Osteoblast (primary cell): ENCODE results near the gene SAMD8. TPM values are rescaled to one million over a fixed set of nuclear protein-coding genes. Genes with fewer than 3 reads are reported as not detected.

Experiments
- DNase-seq: peaks from one replicate; pipeline ENCODE4 v3.0.0; 2011; ENCODE audit warnings: low spot score, mixed read lengths; ENCODE audit not compliant: insufficient read length; ENCODE audit errors: missing footprints
- H2AFZ ChIP-seq: 2 replicates; pipeline ENCODE4 v1.6.0; 2011; ENCODE audit warnings: mild to moderate bottlenecking, low read length
- H3K27ac ChIP-seq: 2 replicates; pipeline ENCODE4 v1.5.1; 2011; ENCODE audit warnings: mild to moderate bottlenecking, low read depth, low read length, moderate library complexity
- H3K27me3 ChIP-seq: 2 replicates; pipeline ENCODE4 v1.6.0; 2012; ENCODE audit warnings: mild to moderate bottlenecking, control low read depth, inconsistent platforms, low read length, moderate library complexity; ENCODE audit not compliant: insufficient read depth
- H3K36me3 ChIP-seq: 2 replicates; pipeline ENCODE4 v1.5.1; 2011; ENCODE audit warnings: mild to moderate bottlenecking, low read length, control low read depth, moderate library complexity; ENCODE audit not compliant: insufficient read depth
- H3K4me1 ChIP-seq: 2 replicates; pipeline ENCODE4 v1.5.1; 2011; ENCODE audit warnings: mild to moderate bottlenecking, low read length, control low read depth, moderate library complexity; ENCODE audit not compliant: insufficient read depth
- H3K4me2 ChIP-seq: 2 replicates; pipeline ENCODE4 v1.6.0; 2011; ENCODE audit warnings: mild to moderate bottlenecking, low read length; ENCODE audit not compliant: insufficient read depth
- H3K4me3 ChIP-seq: fragments of 200-600 bp; sonication (generic); 3 replicates; pipeline ENCODE4 v1.5.1; 2012; ENCODE audit warnings: mild to moderate bottlenecking, low read length, inconsistent platforms; ENCODE audit not compliant: insufficient read depth
- H3K79me2 ChIP-seq: 2 replicates; pipeline ENCODE4 v1.6.0; 2012; ENCODE audit warnings: mild to moderate bottlenecking, low read length, control low read depth, inconsistent platforms; ENCODE audit not compliant: insufficient read depth
- H3K9me3 ChIP-seq: 2 replicates; pipeline ENCODE4 v1.5.1; 2011; ENCODE audit warnings: low read depth, low read length, control low read depth
- H4K20me1 ChIP-seq: 2 replicates; pipeline ENCODE4 v1.6.0; 2012; ENCODE audit warnings: mild to moderate bottlenecking, low read length, control low read depth; ENCODE audit not compliant: insufficient read depth
- total RNA-seq: library from RNA; depleted of rRNA; stranded (reverse); fragments of >200 nt; gene quantifications from 2 replicates; pipeline ENCODE4 v1.2.3, GENCODE V29; 2012
- TF ChIP-seq, protein P1 (sequence below): IDR thresholded peaks from 2 replicates; pipeline ENCODE4 v1.5.1; 2011; ENCODE audit warnings: mild to moderate bottlenecking, low read depth, low read length, moderate library complexity; ENCODE audit errors: extremely low read depth

SAMD8 gene
- total RNA-seq, 1 donor = 31.5 TPM

DNA sequence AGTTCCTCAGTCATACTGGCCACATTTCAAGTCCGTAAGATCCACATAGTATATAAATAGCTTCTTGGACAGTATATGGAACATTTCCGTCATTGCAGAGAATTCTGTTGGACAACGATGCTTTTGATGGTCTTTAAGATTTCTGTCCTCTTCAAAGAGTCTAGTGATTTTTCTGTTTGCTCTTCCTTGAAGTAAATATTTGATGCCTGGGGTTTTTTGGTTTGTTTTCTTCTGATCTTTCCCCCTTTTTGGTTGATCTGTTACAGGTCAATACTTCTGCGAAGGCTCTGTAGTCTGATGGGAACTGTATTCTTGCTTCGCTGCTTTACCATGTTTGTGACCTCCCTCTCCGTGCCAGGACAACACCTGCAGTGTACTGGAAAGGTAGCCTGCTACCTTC is 56.8 kb downstream of the SAMD8 start:
- TF ChIP-seq, protein P1, sequence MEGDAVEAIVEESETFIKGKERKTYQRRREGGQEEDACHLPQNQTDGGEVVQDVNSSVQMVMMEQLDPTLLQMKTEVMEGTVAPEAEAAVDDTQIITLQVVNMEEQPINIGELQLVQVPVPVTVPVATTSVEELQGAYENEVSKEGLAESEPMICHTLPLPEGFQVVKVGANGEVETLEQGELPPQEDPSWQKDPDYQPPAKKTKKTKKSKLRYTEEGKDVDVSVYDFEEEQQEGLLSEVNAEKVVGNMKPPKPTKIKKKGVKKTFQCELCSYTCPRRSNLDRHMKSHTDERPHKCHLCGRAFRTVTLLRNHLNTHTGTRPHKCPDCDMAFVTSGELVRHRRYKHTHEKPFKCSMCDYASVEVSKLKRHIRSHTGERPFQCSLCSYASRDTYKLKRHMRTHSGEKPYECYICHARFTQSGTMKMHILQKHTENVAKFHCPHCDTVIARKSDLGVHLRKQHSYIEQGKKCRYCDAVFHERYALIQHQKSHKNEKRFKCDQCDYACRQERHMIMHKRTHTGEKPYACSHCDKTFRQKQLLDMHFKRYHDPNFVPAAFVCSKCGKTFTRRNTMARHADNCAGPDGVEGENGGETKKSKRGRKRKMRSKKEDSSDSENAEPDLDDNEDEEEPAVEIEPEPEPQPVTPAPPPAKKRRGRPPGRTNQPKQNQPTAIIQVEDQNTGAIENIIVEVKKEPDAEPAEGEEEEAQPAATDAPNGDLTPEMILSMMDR = no peak
- Histone ChIP-seq H2AFZ (no peak overlapping the region), H3K27ac (no peak overlapping the region), H3K4me2 (no peak overlapping the region), H3K4me1 (peaks cover 4% of the 10 kb centered on the region), H3K79me2 (peaks cover 19% of the 10 kb centered on the region), H3K9me3 (no peaks in the 10 kb centered on the region), H3K27me3 (no peaks in the 10 kb centered on the region), H3K36me3 (peaks cover 17% of the 10 kb centered on the region), H4K20me1 (peaks cover 3% of the 10 kb centered on the region), H3K4me3 (no peak overlapping the region)
- no peak for DNase-seq

DNA sequence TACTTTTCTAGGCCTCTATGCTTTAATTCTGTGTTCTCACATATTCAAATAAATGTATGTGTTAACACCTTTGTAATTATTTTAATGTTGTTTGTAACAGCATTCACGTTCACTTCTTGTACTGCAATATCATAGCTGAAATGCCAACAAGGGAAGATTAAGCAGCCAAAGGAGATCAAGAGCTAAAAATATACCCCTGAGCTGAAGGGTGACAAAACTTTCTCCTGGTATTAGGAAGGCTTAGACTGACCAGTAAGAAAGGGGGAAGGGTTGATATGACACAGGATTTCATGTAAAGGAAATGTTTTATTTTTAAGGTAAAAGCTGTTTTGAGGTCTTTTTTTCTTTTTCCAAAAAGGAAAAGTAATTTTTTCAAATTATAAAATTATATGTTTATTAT is 58.8 kb downstream of the SAMD8 start:
- no peaks in the 10 kb centered on the region for H3K9me3 ChIP-seq
- peaks cover 5% of the 10 kb centered on the region for H3K36me3 ChIP-seq
- peaks cover 4% of the 10 kb centered on the region for H3K4me1 ChIP-seq
- no peak overlapping the region for H3K4me3 ChIP-seq
- no peaks in the 10 kb centered on the region for H3K27me3 ChIP-seq
- TF ChIP-seq, protein P1 = no peak
- H3K27ac ChIP-seq = no peak overlapping the region
- DNase-seq = no peak
- H4K20me1 ChIP-seq = peaks cover 3% of the 10 kb centered on the region
- no peak overlapping the region for H3K4me2 ChIP-seq
- no peak overlapping the region for H2AFZ ChIP-seq
- peaks cover 12% of the 10 kb centered on the region for H3K79me2 ChIP-seq

DNA sequence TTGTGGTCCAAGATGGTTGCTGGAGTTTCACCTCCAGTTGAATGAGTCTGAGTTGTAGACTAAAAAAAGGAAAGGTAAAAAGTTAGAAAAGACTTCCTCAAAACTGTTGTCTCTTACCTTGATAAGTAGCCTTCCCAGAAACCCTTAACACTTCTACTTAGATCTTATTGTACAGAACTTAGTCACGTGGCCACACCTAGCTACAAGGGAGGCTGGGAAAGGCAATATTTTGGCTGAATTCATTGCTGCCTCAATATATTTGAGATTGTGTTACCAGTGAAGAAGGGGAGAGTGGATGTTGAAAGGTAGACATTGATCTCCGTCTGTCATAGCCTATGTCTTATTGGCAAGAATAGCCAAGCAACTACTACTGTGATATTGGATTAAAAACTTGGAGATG is 63.6 kb downstream of the SAMD8 start:
- no peak overlapping the region for H3K4me2 ChIP-seq
- DNase-seq = no peak
- peaks cover 4% of the 10 kb centered on the region for H3K4me1 ChIP-seq
- H3K27ac ChIP-seq = no peak overlapping the region
- H3K79me2 ChIP-seq = peaks cover 10% of the 10 kb centered on the region
- H4K20me1 ChIP-seq = peaks cover 3% of the 10 kb centered on the region
- peaks cover 6% of the 10 kb centered on the region for H3K36me3 ChIP-seq
- H3K27me3 ChIP-seq = no peaks in the 10 kb centered on the region
- H3K9me3 ChIP-seq = no peaks in the 10 kb centered on the region
- no peak overlapping the region for H3K4me3 ChIP-seq
- H2AFZ ChIP-seq = no peak overlapping the region
- TF ChIP-seq, protein P1 = no peak

DNA sequence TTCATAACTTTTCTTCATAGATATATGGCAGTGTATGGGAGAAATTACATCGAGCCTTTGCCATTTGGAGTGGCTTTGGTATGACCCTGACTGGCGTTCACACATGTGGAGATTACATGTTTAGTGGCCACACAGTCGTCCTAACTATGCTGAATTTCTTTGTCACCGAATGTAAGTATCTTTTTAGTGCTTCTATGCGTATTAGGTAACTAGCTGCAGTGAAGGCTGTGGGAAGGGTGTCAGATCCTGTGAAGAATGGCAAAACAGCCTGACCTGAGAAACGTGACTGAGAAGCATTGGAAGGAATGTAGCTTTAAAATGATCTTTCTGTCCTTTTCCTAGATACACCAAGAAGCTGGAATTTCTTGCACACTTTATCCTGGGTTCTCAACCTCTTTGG is 64.6 kb downstream of the SAMD8 start:
- Histone ChIP-seq H2AFZ (no peak overlapping the region), H3K4me1 (peaks cover 11% of the 10 kb centered on the region), H3K27me3 (no peaks in the 10 kb centered on the region), H3K36me3 (peaks cover 6% of the 10 kb centered on the region), H3K4me3 (no peak overlapping the region), H3K9me3 (no peaks in the 10 kb centered on the region), H3K79me2 (peaks cover 10% of the 10 kb centered on the region), H3K4me2 (no peak overlapping the region), H4K20me1 (peaks cover 3% of the 10 kb centered on the region), H3K27ac (no peak overlapping the region)
- DNase-seq = no peak
- TF ChIP-seq, protein P1 = no peak
